GM12878 (cell line): ENCODE data around the gene ACSS1.

Experiments used
- CTCF ChIP-seq, 3 experiments: IDR thresholded peaks in 2 of 3; conservative IDR thresholded peaks in 1 of 3; 2 replicates each; pipeline ENCODE4 v1.5.1; 2011; ENCODE audit warnings: low read depth in 3 of 3, low read length in 3 of 3, mild to moderate bottlenecking in 3 of 3, control low read depth in 2 of 3, moderate library complexity in 2 of 3, inconsistent platforms in 1 of 3, mixed read lengths in 1 of 3; ENCODE audit not compliant: control insufficient read depth in 2 of 3, insufficient read depth in 1 of 3; ENCODE audit errors: extremely low read depth in 1 of 3
- EGR1 ChIP-seq, 2 experiments: IDR thresholded peaks; 1 replicate in 1 of 2; 2 replicates in 1 of 2; pipeline ENCODE4 v1.6.1; 2011 to 2012; ENCODE audit warnings: low read depth in 2 of 2, low read length in 2 of 2, borderline replicate concordance in 1 of 2, mild to moderate bottlenecking in 1 of 2, moderate library complexity in 1 of 2
- MAX ChIP-seq: IDR thresholded peaks from 2 replicates; pipeline ENCODE4 v1.6.1; 2012; ENCODE audit warnings: low read depth, low read length, improper control_type of control experiment
- NFIC ChIP-seq: IDR thresholded peaks from 2 replicates; pipeline ENCODE4 v1.6.1; 2012; ENCODE audit warnings: low read depth, mild to moderate bottlenecking, inconsistent platforms, low read length, moderate library complexity
- POLR2A ChIP-seq: IDR thresholded peaks from 2 replicates; pipeline ENCODE4 v1.6.1; 2011; ENCODE audit warnings: low read depth, mild to moderate bottlenecking, low read length
- POLR2AphosphoS5 ChIP-seq: IDR thresholded peaks from 2 replicates; pipeline ENCODE4 v1.6.1; 2011; ENCODE audit warnings: mild to moderate bottlenecking, low read length, inconsistent platforms
- SIN3A ChIP-seq: IDR thresholded peaks from 2 replicates; pipeline ENCODE4 v1.6.1; 2012; ENCODE audit warnings: low read depth, low read length, improper control_type of control experiment

- TF ChIP-seq EGR1 (IDR thresholded peaks at IDR 0.05; ENCODE audit: borderline replicate concordance in 1 of 2, low read depth in 2 of 2, low read length in 2 of 2) (no peak), MAX (no peak), NFIC (no peak), CTCF (IDR thresholded peaks at IDR 0.05 in 2 of 3, conservative IDR thresholded peaks at IDR 0.05 in 1 of 3; ENCODE audit: control insufficient read depth in 2 of 3, extremely low read depth in 1 of 3, insufficient read depth in 1 of 3, low read depth in 3 of 3, low read length in 3 of 3) (no peak), POLR2AphosphoS5 (no peak), SIN3A (no peak), POLR2A (no peak)
These were observed 48.5 kb downstream of the ACSS1 start for GRCh38 chr20:25009218-25010145.
